Rectal smooth muscle tissue (tissue), 1 donor: ENCODE data around the gene KLHL5.

Experiments
- H3K27ac ChIP-seq: one replicate; pipeline ENCODE4 v1.7.0; 2013; ENCODE audit warnings: low read depth, low read length, inconsistent platforms
- H3K27me3 ChIP-seq: one replicate; pipeline ENCODE4 v1.7.0; 2013; ENCODE audit warnings: low read length; ENCODE audit not compliant: control insufficient read depth, insufficient read depth
- H3K36me3 ChIP-seq: one replicate; pipeline ENCODE4 v1.7.0; 2013; ENCODE audit warnings: low read length; ENCODE audit not compliant: control insufficient read depth, insufficient read depth
- H3K4me1 ChIP-seq: one replicate; pipeline ENCODE4 v1.7.0; 2013; ENCODE audit warnings: low read length; ENCODE audit not compliant: control insufficient read depth, insufficient read depth
- H3K4me3 ChIP-seq: one replicate; pipeline ENCODE4 v1.7.0; 2013; ENCODE audit warnings: low read length
- H3K9ac ChIP-seq: one replicate; pipeline ENCODE4 v1.7.0; 2013; ENCODE audit warnings: low read length

The KLHL5 gene

GRCh38 chr4:39166669-39167068 is 104.6 kb downstream of the KLHL5 start:
- Histone ChIP-seq H3K36me3 (no peaks in the 10 kb centered on the region), H3K9ac (no peak overlapping the region), H3K27ac (no peak overlapping the region), H3K4me3 (no peak overlapping the region), H3K4me1 (no peaks in the 10 kb centered on the region), H3K27me3 (no peaks in the 10 kb centered on the region)

DNA sequence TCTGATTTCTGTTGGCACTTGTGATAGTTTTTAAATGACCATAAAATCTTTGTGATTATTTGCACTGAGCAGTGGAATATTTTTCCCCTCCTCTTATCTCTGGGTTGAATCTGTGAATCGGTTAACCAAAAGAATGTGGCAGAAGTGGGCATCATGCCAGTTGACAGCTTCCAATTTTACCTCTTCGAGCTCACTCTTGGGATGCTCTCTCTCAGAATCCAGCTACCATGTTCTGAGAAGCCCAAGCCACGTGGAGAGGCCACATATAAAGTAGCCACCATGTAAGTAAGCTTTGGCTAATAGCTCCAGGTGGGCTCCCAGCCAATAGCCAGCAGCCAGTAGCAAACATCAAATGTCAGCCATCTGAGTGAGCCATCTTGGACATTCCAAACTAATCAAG is 107.4 kb downstream of the KLHL5 start:
- Histone ChIP-seq H3K27me3 (no peaks in the 10 kb centered on the region), H3K4me1 (no peaks in the 10 kb centered on the region), H3K27ac (no peak overlapping the region), H3K36me3 (no peaks in the 10 kb centered on the region), H3K9ac (no peak overlapping the region), H3K4me3 (no peak overlapping the region)

DNA sequence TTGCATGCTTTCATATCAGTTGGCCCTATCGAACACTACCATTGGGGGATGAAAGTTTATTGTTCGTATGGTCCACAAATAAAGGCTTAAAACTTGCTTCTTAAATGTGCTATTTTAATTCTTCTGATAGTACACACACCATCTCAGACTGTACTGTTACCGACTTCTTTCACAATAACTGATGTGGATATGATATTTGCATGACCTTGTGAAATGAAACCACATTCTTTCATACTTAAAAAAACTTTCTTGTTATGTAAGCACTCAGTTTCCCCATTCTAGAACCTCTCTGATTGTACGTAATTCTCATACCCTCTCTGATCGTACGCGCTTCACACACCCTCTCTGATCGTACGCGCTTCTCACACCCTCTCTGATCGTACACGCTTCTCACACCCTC is 108.3 kb downstream of the KLHL5 start:
- Histone ChIP-seq H3K27me3 (no peaks in the 10 kb centered on the region), H3K9ac (no peak overlapping the region), H3K27ac (no peak overlapping the region), H3K4me1 (no peaks in the 10 kb centered on the region), H3K4me3 (no peak overlapping the region), H3K36me3 (no peaks in the 10 kb centered on the region)
